ENCODE results near the gene OPTN.
A peak's percentile ranks its signal among the peaks of the same experiment; 100 is the strongest.

OPTN gene

GRCh38 chr10:13105184-13105583, 5.2 kb downstream of the OPTN start:
- no peaks in the 10 kb centered on the region for H3K9me3 ChIP-seq (ENCODE audit: control insufficient read depth, low read length)
- H3K79me1 ChIP-seq (replicated peaks; ENCODE audit: low read length, poor library complexity, severe bottlenecking): peaks cover 9% of the 10 kb centered on the region
- no peak overlapping the region for H3K4ac ChIP-seq (ENCODE audit: low read depth in 1 of 2, low read length in 2 of 2)
- no peak overlapping the region for H3K18ac ChIP-seq (ENCODE audit: low read depth in 1 of 2, low read length in 2 of 2)
- no peak overlapping the region for H2AFZ ChIP-seq (ENCODE audit: low read depth, low read length)
- H3K4me3 ChIP-seq (ENCODE audit: insufficient read depth in 1 of 2, low read depth in 1 of 2, low read length in 2 of 2): no peak overlapping the region
- no peak overlapping the region for H2AK5ac ChIP-seq (ENCODE audit: low read length, severe bottlenecking)
- H3K27me3 ChIP-seq (ENCODE audit: control insufficient read depth in 1 of 2, insufficient read depth in 1 of 2, low read length in 2 of 2): no peaks in the 10 kb centered on the region
- no peak for DNase-seq
- 89% methylated on average over 4 of the region's 4 CpGs for WGBS
- no peak overlapping the region for H2BK15ac ChIP-seq (ENCODE audit: low read depth, poor library complexity, severe bottlenecking)
- H3K14ac ChIP-seq (ENCODE audit: low read length in 2 of 2): no peak overlapping the region
- peak overlapping the region; percentile 23 for H3K9ac ChIP-seq (ENCODE audit: low read length)
- H3K4me2 ChIP-seq (ENCODE audit: low read length, poor library complexity, severe bottlenecking): no peak overlapping the region
- peaks cover 11% of the 10 kb centered on the region for H3K4me1 ChIP-seq (ENCODE audit: control insufficient read depth, insufficient read depth, low read depth, low read length)
- H3K36me3 ChIP-seq (ENCODE audit: control insufficient read depth in 1 of 2, insufficient read depth in 2 of 2, low read depth in 1 of 2, low read length in 2 of 2): peaks cover 21 to 51% of the 10 kb centered on the region in 2 experiments
- no peak overlapping the region for H4K91ac ChIP-seq (ENCODE audit: low read length)
- H4K8ac ChIP-seq (ENCODE audit: low read length): no peak overlapping the region
- no peak overlapping the region for H2BK5ac ChIP-seq (ENCODE audit: low read depth, low read length, poor library complexity, severe bottlenecking)
- no peak overlapping the region for H3K23ac ChIP-seq (ENCODE audit: low read length in 2 of 2)
- no peak overlapping the region for H2BK12ac ChIP-seq (ENCODE audit: low read length in 2 of 2)
- no peak overlapping the region for H3K27ac ChIP-seq (ENCODE audit: low read length, poor library complexity, severe bottlenecking)
- no peak overlapping the region for H2BK120ac ChIP-seq (ENCODE audit: low read depth, low read length)

DNA sequence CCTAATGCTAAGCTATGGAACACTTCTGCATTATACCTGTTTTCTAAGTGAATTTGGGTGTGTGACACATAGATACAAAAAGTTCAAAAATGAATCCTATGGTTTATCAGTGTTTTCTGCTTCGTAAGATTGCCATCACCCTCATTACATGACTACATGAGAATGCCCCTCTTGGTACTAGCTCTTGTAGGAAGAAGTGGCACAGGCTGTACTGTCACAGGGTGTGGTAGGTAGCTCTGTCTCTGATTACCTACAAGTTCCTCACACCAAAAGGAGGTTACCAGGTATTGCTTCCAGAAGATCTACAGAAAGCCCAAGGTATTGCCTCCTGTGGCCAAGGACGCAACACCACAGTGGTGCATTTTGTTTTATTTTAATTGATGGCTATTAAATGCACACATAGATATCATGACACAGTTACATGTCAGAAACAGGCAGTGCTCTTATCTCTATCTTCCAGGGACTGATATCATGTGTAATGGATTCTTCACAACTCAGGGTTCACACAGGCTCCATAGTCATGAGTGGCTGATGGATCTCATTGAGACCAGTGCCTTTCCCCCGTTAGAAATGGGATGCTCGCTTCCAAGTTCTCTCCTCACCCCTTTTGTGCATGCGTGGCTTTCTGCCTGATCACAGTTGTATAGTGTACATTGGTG, 6.6 kb downstream of the OPTN start:
- Histone ChIP-seq H4K91ac (ENCODE audit: low read length) (no peak overlapping the region), H2AFZ (ENCODE audit: low read depth, low read length) (no peak overlapping the region), H3K9ac (ENCODE audit: low read length) (peak overlapping the region; percentile 23), H2BK120ac (ENCODE audit: low read depth, low read length) (no peak overlapping the region), H2BK12ac (ENCODE audit: low read length in 2 of 2) (no peak overlapping the region), H3K4ac (ENCODE audit: low read depth in 1 of 2, low read length in 2 of 2) (no peak overlapping the region), H2BK15ac (ENCODE audit: low read depth, poor library complexity, severe bottlenecking) (no peak overlapping the region), H3K79me1 (replicated peaks; ENCODE audit: low read length, poor library complexity, severe bottlenecking) (peaks cover 14% of the 10 kb centered on the region), H3K4me1 (ENCODE audit: control insufficient read depth, insufficient read depth, low read depth, low read length) (peaks cover 11% of the 10 kb centered on the region), H3K36me3 (ENCODE audit: control insufficient read depth in 1 of 2, insufficient read depth in 2 of 2, low read depth in 1 of 2, low read length in 2 of 2) (peaks cover 27 to 64% of the 10 kb centered on the region in 2 experiments), H3K18ac (ENCODE audit: low read depth in 1 of 2, low read length in 2 of 2) (no peak overlapping the region), H3K27ac (ENCODE audit: low read length, poor library complexity, severe bottlenecking) (no peak overlapping the region), H3K23ac (ENCODE audit: low read length in 2 of 2) (no peak overlapping the region), H3K14ac (ENCODE audit: low read length in 2 of 2) (no peak overlapping the region), H3K4me2 (ENCODE audit: low read length, poor library complexity, severe bottlenecking) (no peak overlapping the region), H3K4me3 (ENCODE audit: insufficient read depth in 1 of 2, low read depth in 1 of 2, low read length in 2 of 2) (no peak overlapping the region), H3K9me3 (ENCODE audit: control insufficient read depth, low read length) (no peaks in the 10 kb centered on the region), H2AK5ac (ENCODE audit: low read length, severe bottlenecking) (no peak overlapping the region), H3K27me3 (ENCODE audit: control insufficient read depth in 1 of 2, insufficient read depth in 1 of 2, low read length in 2 of 2) (no peaks in the 10 kb centered on the region), H2BK5ac (ENCODE audit: low read depth, low read length, poor library complexity, severe bottlenecking) (no peak overlapping the region), H4K8ac (ENCODE audit: low read length) (no peak overlapping the region)
- DNase-seq: no peak
- WGBS: 94% methylated on average over 4 of the region's 5 CpGs

- H3K9me3 ChIP-seq (ENCODE audit: control insufficient read depth, low read length): no peaks in the 10 kb centered on the region
- H3K27ac ChIP-seq (ENCODE audit: low read length, poor library complexity, severe bottlenecking): no peak overlapping the region
- H2AFZ ChIP-seq (ENCODE audit: low read depth, low read length): no peak overlapping the region
- no peak overlapping the region for H4K8ac ChIP-seq (ENCODE audit: low read length)
- H3K4me1 ChIP-seq (ENCODE audit: control insufficient read depth, insufficient read depth, low read depth, low read length): peaks cover 5% of the 10 kb centered on the region
- H3K18ac ChIP-seq (ENCODE audit: low read depth in 1 of 2, low read length in 2 of 2): no peak overlapping the region
- DNase-seq: no peak
- H3K14ac ChIP-seq (ENCODE audit: low read length in 2 of 2): no peak overlapping the region
- no peak overlapping the region for H2AK5ac ChIP-seq (ENCODE audit: low read length, severe bottlenecking)
- H3K4me2 ChIP-seq (ENCODE audit: low read length, poor library complexity, severe bottlenecking): no peak overlapping the region
- peaks cover 24% of the 10 kb centered on the region for H3K79me1 ChIP-seq (replicated peaks; ENCODE audit: low read length, poor library complexity, severe bottlenecking)
- no peak overlapping the region for H3K9ac ChIP-seq (ENCODE audit: low read length)
- over 99% methylated on average over 2 of the region's 3 CpGs for WGBS
- H2BK120ac ChIP-seq (ENCODE audit: low read depth, low read length): no peak overlapping the region
- H2BK12ac ChIP-seq (ENCODE audit: low read length in 2 of 2): no peak overlapping the region
- H3K4me3 ChIP-seq (ENCODE audit: insufficient read depth in 1 of 2, low read depth in 1 of 2, low read length in 2 of 2): no peak overlapping the region
- no peak overlapping the region for H3K23ac ChIP-seq (ENCODE audit: low read length in 2 of 2)
- H2BK5ac ChIP-seq (ENCODE audit: low read depth, low read length, poor library complexity, severe bottlenecking): no peak overlapping the region
- H2BK15ac ChIP-seq (ENCODE audit: low read depth, poor library complexity, severe bottlenecking): no peak overlapping the region
- H3K4ac ChIP-seq (ENCODE audit: low read depth in 1 of 2, low read length in 2 of 2): no peak overlapping the region
- H4K91ac ChIP-seq (ENCODE audit: low read length): no peak overlapping the region
- no peaks in the 10 kb centered on the region for H3K27me3 ChIP-seq (ENCODE audit: control insufficient read depth in 1 of 2, insufficient read depth in 1 of 2, low read length in 2 of 2)
- peaks cover 43 to 78% of the 10 kb centered on the region in 2 experiments for H3K36me3 ChIP-seq (ENCODE audit: control insufficient read depth in 1 of 2, insufficient read depth in 2 of 2, low read depth in 1 of 2, low read length in 2 of 2)
These were observed 10.9 kb downstream of the OPTN start for GRCh38 chr10:13110908-13111307.

DNA sequence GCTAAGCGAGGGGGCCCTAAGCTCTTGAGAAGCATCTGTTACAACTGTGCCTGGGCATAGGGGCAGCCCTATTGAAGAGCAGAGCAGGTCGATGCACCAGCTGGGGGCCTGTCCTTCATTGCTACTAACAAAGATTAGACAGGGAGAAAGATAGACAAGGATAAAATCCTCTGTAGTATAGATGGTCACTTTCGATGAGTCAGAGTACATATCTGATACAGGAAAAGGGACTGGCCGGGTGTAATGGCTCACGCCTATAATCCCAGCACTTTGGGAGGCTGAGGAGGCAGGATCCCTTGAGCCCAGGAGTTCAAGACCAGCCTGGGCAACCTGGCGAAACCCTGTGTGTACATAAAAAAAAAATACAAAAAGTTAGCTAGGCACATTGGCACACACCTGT, 13.6 kb downstream of the OPTN start:
- Histone ChIP-seq H4K91ac (ENCODE audit: low read length) (no peak overlapping the region), H4K8ac (ENCODE audit: low read length) (no peak overlapping the region), H3K14ac (ENCODE audit: low read length in 2 of 2) (no peak overlapping the region), H3K23ac (ENCODE audit: low read length in 2 of 2) (no peak overlapping the region), H3K9ac (ENCODE audit: low read length) (no peak overlapping the region), H3K4me1 (ENCODE audit: control insufficient read depth, insufficient read depth, low read depth, low read length) (peaks cover 1% of the 10 kb centered on the region), H2AFZ (ENCODE audit: low read depth, low read length) (no peak overlapping the region), H3K4ac (ENCODE audit: low read depth in 1 of 2, low read length in 2 of 2) (no peak overlapping the region), H2BK12ac (ENCODE audit: low read length in 2 of 2) (no peak overlapping the region), H2BK15ac (ENCODE audit: low read depth, poor library complexity, severe bottlenecking) (no peak overlapping the region), H3K27ac (ENCODE audit: low read length, poor library complexity, severe bottlenecking) (no peak overlapping the region), H2AK5ac (ENCODE audit: low read length, severe bottlenecking) (no peak overlapping the region), H2BK120ac (ENCODE audit: low read depth, low read length) (no peak overlapping the region), H3K4me2 (ENCODE audit: low read length, poor library complexity, severe bottlenecking) (no peak overlapping the region), H2BK5ac (ENCODE audit: low read depth, low read length, poor library complexity, severe bottlenecking) (no peak overlapping the region), H3K79me1 (replicated peaks; ENCODE audit: low read length, poor library complexity, severe bottlenecking) (peaks cover 26% of the 10 kb centered on the region), H3K36me3 (ENCODE audit: control insufficient read depth in 1 of 2, insufficient read depth in 2 of 2, low read depth in 1 of 2, low read length in 2 of 2) (peaks cover 43 to 85% of the 10 kb centered on the region in 2 experiments), H3K18ac (ENCODE audit: low read depth in 1 of 2, low read length in 2 of 2) (no peak overlapping the region), H3K4me3 (ENCODE audit: insufficient read depth in 1 of 2, low read depth in 1 of 2, low read length in 2 of 2) (no peak overlapping the region), H3K27me3 (ENCODE audit: control insufficient read depth in 1 of 2, insufficient read depth in 1 of 2, low read length in 2 of 2) (no peaks in the 10 kb centered on the region), H3K9me3 (ENCODE audit: control insufficient read depth, low read length) (no peaks in the 10 kb centered on the region)
- DNase-seq: no peak
- WGBS: 85% methylated on average over 5 of the region's 6 CpGs

All from mesenchymal stem cell (in vitro differentiated cells and primary cell).